ENCODE data around the gene PVALB.

DNA sequence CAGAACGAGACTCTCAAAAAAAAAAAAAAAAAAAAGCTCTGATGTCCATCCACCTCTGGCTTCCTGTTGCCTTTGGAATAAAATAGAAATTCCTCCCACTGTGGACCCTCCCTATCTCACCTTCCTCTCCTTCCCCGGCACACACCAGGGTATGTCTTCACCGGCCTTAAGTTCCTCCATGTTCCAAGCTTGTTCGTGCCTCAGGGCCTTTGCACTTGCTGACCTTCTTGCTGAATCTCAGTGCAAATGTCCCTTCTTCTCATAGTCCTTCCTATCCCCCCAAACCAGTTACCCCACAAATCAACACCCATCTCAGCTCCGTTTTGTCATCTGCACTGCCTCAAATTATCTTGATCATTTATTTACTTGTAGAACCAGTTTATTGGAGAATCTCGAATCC lies 61.5 kb downstream of the PVALB start:
- TF ChIP-seq EZH2 (optimal IDR thresholded peaks at IDR 0.05; ENCODE audit: low read depth, low read length) (no peak), CTCF (IDR thresholded peaks at IDR 0.05; ENCODE audit: low read length) (no peak)
